HG03354 (cell line): ENCODE data around the gene YOD1.

Experiments used
- ATAC-seq: cut with Tn5 transposase; IDR thresholded peaks from one replicate; pipeline ENCODE4 v1.9.1; 2021; ENCODE audit warnings: mild to moderate bottlenecking; ENCODE audit not compliant: unreplicated experiment, poor library complexity, severe bottlenecking

Gene YOD1

GRCh38 chr1:207073906-207074820 lies 23.2 kb upstream of the YOD1 start:
- ATAC-seq, result no peak

DNA sequence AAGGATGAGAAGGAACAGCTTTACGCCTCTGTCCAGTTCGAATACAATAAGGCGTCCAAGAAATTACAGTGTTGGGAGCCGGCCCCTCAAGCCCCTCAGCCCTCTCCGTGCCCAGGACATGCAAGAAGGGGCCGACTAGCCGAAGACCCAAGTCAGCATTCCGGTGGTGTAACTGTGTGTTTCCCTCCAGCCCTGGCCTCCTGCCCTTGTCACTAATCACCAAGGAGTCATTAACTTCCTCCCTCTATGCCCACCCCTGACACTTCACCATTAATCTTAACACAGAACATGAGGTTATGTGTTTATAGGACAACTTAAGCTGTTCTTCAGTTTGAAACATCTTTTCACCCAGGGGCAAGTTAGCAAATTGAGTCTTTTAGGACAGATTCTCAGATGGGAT lies 21.2 kb upstream of the YOD1 start:
- ATAC-seq, result no peak

DNA sequence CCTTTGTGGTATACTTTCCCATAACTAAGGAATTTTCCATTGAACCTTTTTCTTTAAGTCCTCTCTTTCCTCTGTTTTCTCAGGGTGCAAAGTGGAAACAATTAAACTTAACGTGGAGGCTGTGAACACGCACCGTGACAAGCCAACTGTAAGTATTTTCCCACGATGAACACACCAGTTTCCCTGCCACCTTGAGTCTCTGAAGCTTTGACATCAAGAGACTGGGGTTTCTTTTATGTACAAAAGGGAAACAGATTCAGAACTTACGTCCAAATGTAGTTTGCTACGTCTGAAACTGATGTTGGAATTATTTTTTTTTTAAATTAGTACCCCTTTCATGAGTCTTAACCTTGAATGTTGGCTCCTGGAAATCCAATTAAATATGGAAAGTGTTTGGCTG lies 20.4 kb upstream of the YOD1 start:
- no peak for ATAC-seq

DNA sequence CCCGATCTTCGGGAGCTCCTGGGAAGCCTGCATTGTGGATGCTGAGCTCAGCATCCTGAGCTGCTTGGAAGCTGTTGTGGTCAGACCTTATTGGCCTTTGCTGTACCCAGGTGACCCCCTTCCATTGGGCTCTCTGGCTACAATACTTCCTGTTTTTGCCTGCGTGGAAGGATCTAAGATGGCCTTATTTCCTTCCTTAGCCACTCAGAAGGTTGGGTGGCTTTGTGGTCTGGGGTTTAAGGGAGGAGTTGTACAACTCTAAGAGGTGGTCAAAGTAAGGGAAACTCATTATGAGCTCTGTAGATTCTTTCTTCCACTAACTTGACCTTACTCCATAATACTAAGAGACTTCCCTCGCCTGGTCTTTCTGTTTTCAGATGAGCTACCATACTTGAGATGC lies 19.8 kb upstream of the YOD1 start:
- no peak for ATAC-seq

GRCh38 chr1:207069858-207070506 lies 19.0 kb upstream of the YOD1 start:
- no peak for ATAC-seq

- ATAC-seq, result no peak
Observed at GRCh38 chr1:207069061-207069460, 18.1 kb upstream of the YOD1 start.

- no peak for ATAC-seq
Observed at GRCh38 chr1:207067665-207068064, 16.7 kb upstream of the YOD1 start.

DNA sequence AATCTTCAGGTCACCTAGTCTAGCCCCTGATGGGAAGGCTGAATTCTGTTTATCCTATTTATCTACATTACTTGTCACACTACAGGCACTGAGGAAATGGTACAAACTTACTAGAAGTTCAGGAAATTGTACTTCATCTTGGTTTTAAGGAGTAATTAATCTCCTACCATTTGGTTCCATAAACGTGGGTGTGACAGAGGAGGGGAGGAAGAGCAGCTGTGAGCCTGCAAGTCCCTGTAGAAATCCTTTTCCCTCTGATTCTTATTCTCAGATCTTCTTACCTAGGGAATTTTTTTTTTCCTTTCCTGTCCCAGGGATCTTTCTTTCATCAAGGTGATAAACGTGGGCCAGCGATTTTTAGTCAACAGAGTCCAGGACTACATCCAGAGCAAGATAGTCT lies 16.2 kb upstream of the YOD1 start:
- ATAC-seq, result no peak

DNA sequence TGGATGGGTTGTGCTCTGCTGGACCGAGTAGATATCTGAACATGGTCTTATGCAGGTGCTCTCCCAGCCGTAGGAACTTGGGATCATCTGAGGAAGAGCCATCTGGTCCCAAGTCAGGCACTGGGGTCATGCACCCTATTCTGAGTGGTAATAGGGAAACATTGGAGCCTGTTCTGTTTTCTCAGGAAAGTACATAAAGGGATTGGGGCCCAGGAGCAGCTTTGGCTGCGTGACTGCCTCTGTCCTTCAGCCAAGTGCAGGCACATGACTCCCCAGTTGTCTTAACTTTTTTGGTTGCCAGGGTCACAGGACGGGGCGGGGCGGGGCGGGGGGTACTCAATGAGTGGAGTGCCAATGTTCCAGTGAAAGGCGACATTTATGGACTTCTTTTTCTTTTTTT lies 13.6 kb upstream of the YOD1 start:
- no peak for ATAC-seq

- no peak for ATAC-seq
Observed at GRCh38 chr1:207063014-207063413, 12.0 kb upstream of the YOD1 start.

GRCh38 chr1:207062058-207062457 lies 11.1 kb upstream of the YOD1 start:
- ATAC-seq, result no peak

DNA sequence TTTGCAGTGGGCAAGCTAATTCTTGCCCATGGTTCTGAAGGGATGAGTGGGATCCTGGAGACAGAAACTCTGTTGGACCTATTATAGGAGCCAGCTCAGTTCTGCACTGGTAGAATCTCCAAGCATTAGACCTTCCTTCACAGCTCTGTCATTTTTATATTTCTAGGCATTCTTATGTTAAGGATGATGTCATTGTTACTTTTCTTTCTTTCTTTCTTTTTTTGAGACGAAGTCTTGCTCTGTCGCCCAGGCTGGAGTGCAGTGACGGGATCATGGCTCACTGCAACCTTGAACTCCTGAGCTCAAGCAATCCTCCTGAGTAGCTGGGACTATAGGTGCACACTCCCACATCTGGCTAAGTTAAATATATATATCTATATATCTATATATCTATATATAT lies 9.6 kb upstream of the YOD1 start:
- no peak for ATAC-seq

GRCh38 chr1:207059881-207060280 lies 8.9 kb upstream of the YOD1 start:
- no peak for ATAC-seq

DNA sequence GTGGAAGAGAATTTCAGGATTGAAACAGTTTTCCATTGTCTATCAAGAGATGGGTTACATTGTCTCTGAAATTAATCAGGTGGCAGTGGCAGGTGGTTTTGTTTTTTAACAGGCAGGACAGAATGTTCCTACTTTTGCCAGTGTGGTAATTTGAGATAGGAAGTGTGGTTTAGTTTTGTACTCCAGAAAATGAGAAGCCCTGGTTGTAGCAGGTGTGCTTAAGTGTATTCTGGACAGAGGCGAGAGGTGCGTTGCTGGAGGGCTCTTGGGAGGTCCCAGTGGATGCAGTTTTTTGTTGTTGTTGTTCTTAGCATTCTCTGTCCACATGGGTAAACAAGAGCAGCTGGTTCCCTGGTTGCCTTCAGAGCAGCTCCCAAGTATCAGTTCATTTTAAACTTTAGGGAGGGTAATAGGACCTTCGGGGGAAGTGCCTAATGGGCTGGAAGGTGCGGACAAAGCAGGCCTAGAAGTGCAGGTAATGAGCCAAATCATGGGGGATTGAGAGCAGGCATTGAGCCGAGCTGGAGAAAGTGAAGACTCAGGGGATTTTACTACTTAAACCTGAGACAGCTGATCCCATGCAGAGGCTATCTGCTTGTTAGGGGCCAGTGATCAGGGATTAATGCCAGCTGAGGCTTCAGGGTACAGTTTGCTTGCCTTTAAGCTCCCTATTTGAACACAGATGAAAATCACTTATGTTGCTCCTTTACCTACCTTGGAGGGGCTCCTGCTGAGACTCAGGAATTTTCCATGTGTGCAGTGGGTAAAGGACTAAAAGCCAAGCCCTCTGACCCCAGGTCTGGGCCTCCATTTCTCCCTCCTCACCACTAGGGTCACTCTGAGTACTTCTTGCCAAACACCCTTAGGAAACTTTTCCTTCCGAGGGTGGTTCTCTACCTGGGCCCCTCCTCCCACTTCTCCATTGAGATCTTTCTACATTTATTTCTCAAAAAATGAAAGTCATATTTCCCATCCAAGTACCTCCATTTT lies 8.2 kb upstream of the YOD1 start:
- ATAC-seq, result no peak

GRCh38 chr1:207058252-207058651 lies 7.2 kb upstream of the YOD1 start:
- ATAC-seq, result no peak

GRCh38 chr1:207056673-207057072 lies 5.7 kb upstream of the YOD1 start:
- ATAC-seq, result no peak

DNA sequence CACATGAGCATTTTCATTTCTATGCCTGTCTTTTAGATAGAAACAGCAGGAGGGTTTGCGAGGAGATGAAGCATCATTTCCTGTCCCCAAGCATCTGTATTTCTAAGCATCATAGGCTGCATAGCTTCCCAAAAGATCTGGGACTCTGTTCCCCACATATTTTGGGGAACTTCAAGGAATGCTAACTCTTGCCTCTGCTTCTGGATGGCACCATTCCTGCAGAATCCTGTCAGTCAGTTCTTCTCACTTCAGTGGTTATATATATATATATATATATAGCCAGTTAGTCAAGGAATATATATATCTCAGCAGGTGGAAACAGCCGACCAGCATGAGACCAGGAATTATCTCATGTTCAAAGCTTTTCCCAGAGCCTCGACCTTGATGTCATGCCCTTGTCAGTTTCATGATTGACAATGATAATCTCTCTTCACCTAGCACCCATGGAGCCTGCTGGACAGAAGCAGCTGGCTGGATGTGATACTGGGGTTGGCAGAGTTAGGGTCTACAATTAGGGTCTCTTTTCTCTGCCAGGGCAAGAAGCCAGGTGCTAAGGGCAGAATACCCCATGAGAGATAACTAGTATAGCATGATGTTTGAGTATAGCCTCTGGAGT lies 4.5 kb upstream of the YOD1 start:
- ATAC-seq, result no peak

DNA sequence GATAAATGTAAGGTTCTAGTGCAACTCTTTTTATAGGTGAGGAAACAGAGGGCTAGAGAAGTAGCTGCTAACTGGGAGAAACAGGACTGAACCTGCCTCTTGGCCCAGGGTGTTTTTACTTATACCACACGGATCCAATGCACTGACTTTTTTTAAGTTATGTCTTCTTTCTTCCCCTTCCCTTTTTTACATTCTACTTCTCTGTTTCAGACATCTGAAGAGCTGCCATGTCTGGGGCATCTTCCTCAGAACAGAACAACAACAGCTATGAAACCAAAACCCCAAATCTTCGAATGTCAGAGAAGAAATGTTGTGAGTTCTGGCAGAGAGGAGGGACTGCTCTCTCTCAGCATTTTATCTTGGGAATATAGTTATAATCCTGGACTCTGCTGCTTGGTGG lies 3.5 kb upstream of the YOD1 start:
- no peak for ATAC-seq

DNA sequence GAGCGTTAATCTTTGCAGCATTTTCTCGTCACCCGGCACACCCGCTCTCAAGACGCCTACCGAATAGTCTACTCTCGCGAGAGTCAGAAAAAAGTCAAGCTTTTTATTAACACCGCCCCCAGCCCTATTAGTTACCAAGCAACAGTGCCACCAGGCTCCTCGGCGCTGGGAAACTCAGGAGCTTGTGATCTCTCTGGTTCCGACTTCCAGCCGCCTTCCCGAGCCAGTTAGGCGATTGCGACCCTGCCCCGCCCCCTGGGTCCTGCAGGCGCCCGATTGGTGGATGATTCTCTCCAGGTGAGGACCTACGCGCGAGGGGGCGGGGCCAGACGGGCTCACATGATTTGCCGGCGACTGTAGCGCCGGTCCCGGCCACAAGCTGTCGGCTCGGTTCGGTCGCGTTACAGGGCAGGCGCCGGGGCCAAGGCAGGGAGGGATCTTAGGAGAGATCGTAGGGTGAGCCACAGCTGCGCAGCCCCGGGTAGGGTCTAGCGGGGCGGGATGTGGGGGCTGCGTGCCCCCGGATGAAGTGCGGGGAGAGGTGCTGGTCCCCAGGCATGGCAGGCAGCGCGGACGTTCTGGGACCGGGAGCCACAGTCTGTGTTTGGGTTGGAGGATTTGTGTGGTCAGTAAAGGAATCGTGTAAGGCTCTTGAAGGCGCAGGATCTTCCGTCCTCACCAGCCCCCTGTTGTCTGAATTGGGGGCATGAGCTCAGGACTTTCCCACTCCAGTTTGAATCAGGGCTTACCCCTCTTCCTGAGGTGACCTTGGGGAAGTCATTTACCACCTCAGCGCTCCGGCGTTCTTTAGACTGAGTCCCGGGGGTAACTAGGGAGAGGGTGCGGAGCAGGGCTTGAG lies 2.1 kb upstream of the YOD1 start, which contains the start of gene PFKFB2:
TSS of gene PFKFB2 (plus strand) at position 365 of the 859 bp plus-strand sequence. CDS start 1,443 bp downstream, outside the sequence.
- peak; percentile 83 for ATAC-seq
